Measurements from ENCODE around the gene CNOT6L. TPM values are rescaled to one million over a fixed set of nuclear protein-coding genes. Genes with fewer than 3 reads are reported as not detected.

CNOT6L gene
- polyA plus RNA-seq, 2 of the 4 experiments (the other 2 are of a cell fraction) = 5.8 to 8.7 TPM

DNA sequence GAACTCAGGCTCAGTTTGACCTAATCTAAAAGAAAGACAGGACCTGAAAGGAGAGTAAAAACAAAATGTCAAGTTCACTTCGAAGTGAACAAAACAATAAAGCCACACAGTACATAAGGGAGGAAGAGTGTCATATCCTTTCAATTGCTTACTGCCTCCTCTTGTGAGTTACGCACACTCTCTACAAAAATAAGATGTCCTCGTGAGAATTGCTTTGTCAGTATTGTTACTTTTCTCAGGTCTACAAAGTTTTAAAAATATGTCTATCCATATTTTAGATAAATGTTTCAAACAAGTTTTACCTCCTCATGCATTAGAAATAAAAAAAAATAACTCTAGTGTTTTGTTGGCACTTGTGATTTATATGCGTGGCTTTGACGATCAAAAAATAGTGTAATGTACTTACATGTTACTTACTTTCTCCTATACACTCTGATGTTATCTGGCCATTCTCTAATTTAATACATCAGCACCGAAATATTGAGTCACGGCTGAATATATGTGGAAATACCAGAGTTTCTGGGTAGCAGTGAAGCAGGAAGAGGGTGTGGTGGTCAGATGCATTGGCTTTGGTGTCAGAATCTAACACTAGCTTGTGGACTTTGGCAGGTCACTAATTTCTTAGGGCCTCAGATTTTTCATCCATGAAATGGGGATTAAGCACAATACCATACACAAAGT, 35.4 kb upstream of the CNOT6L start:
- H3K4me1 ChIP-seq = no peaks in the 10 kb centered on the region
- no peak overlapping the region for H3K27ac ChIP-seq
- H3K4me3 ChIP-seq = no peak overlapping the region
- no peak for ATAC-seq
- POLR2A ChIA-PET = no interaction called here
- no peak for TF ChIP-seq RARB (CRISPR knock-in tag; IDR thresholded peaks at IDR 0.05)
- TF ChIP-seq, protein P1, sequence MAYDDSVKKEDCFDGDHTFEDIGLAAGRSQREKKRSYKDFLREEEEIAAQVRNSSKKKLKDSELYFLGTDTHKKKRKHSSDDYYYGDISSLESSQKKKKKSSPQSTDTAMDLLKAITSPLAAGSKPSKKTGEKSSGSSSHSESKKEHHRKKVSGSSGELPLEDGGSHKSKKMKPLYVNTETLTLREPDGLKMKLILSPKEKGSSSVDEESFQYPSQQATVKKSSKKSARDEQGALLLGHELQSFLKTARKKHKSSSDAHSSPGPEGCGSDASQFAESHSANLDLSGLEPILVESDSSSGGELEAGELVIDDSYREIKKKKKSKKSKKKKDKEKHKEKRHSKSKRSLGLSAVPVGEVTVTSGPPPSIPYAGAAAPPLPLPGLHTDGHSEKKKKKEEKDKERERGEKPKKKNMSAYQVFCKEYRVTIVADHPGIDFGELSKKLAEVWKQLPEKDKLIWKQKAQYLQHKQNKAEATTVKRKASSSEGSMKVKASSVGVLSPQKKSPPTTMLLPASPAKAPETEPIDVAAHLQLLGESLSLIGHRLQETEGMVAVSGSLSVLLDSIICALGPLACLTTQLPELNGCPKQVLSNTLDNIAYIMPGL (CRISPR knock-in tag; IDR thresholded peaks at IDR 0.05; ENCODE audit: borderline replicate concordance) = no peak
- TF ChIP-seq MAZ (IDR thresholded peaks at IDR 0.05; ENCODE audit: borderline replicate concordance, low read depth, low read length) = no peak
- TF ChIP-seq HOXA7 (CRISPR knock-in tag; IDR thresholded peaks at IDR 0.05) = no peak
- no peak for TF ChIP-seq POLR2AphosphoS2 (conservative IDR thresholded peaks at IDR 0.05; ENCODE audit: low read length)
- no peak for TF ChIP-seq ZNF302 (CRISPR knock-in tag; IDR thresholded peaks at IDR 0.05)
- TF ChIP-seq SREBF2 (IDR thresholded peaks at IDR 0.05) = no peak
- TF ChIP-seq, protein P2, sequence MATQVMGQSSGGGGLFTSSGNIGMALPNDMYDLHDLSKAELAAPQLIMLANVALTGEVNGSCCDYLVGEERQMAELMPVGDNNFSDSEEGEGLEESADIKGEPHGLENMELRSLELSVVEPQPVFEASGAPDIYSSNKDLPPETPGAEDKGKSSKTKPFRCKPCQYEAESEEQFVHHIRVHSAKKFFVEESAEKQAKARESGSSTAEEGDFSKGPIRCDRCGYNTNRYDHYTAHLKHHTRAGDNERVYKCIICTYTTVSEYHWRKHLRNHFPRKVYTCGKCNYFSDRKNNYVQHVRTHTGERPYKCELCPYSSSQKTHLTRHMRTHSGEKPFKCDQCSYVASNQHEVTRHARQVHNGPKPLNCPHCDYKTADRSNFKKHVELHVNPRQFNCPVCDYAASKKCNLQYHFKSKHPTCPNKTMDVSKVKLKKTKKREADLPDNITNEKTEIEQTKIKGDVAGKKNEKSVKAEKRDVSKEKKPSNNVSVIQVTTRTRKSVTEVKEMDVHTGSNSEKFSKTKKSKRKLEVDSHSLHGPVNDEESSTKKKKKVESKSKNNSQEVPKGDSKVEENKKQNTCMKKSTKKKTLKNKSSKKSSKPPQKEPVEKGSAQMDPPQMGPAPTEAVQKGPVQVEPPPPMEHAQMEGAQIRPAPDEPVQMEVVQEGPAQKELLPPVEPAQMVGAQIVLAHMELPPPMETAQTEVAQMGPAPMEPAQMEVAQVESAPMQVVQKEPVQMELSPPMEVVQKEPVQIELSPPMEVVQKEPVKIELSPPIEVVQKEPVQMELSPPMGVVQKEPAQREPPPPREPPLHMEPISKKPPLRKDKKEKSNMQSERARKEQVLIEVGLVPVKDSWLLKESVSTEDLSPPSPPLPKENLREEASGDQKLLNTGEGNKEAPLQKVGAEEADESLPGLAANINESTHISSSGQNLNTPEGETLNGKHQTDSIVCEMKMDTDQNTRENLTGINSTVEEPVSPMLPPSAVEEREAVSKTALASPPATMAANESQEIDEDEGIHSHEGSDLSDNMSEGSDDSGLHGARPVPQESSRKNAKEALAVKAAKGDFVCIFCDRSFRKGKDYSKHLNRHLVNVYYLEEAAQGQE (IDR thresholded peaks at IDR 0.05) = no peak
- CTCF ChIA-PET = no interaction called here
- 74% methylated on average over 7 of the region's 7 CpGs for WGBS (ENCODE audit: missing lambda C conversion rate)
- H3K4me2 ChIP-seq = no peak overlapping the region
- H3K9me3 ChIP-seq = no peaks in the 10 kb centered on the region
- DNase-seq (ENCODE audit: low read depth in 1 of 2, low spot score in 1 of 2) = no peak
- FAIRE-seq = no peak

DNA sequence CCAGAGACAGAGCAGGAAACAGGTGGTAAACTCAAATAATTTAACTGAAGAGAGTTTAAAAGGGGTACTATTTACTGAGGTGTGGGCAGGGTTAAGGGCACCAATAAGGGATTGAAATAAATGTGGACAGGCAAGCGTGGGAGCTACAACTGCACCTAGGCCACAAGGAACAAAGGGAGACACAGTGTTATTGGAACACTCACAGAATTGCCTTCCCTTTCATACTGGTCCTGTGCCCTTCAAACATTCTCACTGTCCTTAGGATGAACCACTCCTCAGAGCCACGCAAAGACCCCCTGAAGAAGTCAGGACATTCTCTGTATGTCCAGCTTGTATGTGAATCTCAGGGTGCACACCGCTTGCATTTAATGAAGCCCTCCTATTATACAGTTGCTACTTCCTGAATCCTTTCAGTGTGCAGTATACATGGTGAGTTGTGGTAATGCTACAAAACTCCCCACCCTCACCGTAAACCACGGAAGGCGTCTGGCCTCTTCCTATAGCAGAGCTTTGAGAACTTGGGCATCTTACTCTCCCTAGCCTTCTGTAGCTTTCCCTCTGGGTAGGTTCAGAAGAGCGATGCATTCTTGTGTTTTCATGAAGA, 33.8 kb upstream of the CNOT6L start:
- ATAC-seq = no peak
- no peak for FAIRE-seq
- Histone ChIP-seq H3K27ac (no peak overlapping the region), H3K4me1 (no peaks in the 10 kb centered on the region), H3K4me2 (no peak overlapping the region), H3K9me3 (no peaks in the 10 kb centered on the region), H3K4me3 (no peak overlapping the region)
- CTCF ChIA-PET = no interaction called here
- no peak for DNase-seq (ENCODE audit: low read depth in 1 of 2, low spot score in 1 of 2)
- POLR2A ChIA-PET = interaction anchor here (1.4 kb wide), 1 partner anchor 9 kb away, joined by 4 read pairs; the partner anchor contains the start of gene MRPL1
- WGBS (ENCODE audit: missing lambda C conversion rate) = 78% methylated on average over 7 of the region's 7 CpGs
- TF ChIP-seq RCOR1 (IDR thresholded peaks at IDR 0.05; ENCODE audit: low read depth, low read length) (no peak), NFE2L2 (conservative IDR thresholded peaks at IDR 0.05; ENCODE audit: low read length) (no peak), ZNF302 (CRISPR knock-in tag; IDR thresholded peaks at IDR 0.05) (no peak), MYC (IDR thresholded peaks at IDR 0.05; ENCODE audit: borderline replicate concordance, low read length) (no peak), RNF2 (IDR thresholded peaks at IDR 0.05; ENCODE audit: borderline replicate concordance, low read depth) (no peak), CBX2 (IDR thresholded peaks at IDR 0.05; ENCODE audit: borderline replicate concordance, low read depth) (no peak), EHMT2 (IDR thresholded peaks at IDR 0.05; ENCODE audit: low read depth) (no peak), CBX8 (IDR thresholded peaks at IDR 0.05) (no peak), HOXA7 (CRISPR knock-in tag; IDR thresholded peaks at IDR 0.05) (no peak), NPAS2 (CRISPR knock-in tag; IDR thresholded peaks at IDR 0.05; ENCODE audit: borderline replicate concordance) (no peak), HOXB5 (CRISPR knock-in tag; IDR thresholded peaks at IDR 0.05) (no peak), BHLHE40 (IDR thresholded peaks at IDR 0.05; ENCODE audit: low read depth, low read length) (no peak), MAZ (IDR thresholded peaks at IDR 0.05; ENCODE audit: borderline replicate concordance, low read depth, low read length) (no peak), CHD2 (IDR thresholded peaks at IDR 0.05; ENCODE audit: low read length, partially characterized antibody) (no peak), HEYL (CRISPR knock-in tag; IDR thresholded peaks at IDR 0.05) (no peak)
- TF ChIP-seq, protein P2 (IDR thresholded peaks at IDR 0.05) = no peak
- TF ChIP-seq, protein P3, sequence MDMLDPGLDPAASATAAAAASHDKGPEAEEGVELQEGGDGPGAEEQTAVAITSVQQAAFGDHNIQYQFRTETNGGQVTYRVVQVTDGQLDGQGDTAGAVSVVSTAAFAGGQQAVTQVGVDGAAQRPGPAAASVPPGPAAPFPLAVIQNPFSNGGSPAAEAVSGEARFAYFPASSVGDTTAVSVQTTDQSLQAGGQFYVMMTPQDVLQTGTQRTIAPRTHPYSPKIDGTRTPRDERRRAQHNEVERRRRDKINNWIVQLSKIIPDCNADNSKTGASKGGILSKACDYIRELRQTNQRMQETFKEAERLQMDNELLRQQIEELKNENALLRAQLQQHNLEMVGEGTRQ (IDR thresholded peaks at IDR 0.05) = no peak
